ENCODE measurements around the gene DAP.
A peak's percentile ranks its signal among the peaks of the same experiment; 100 is the strongest.
"Not testable (repeated sequence)": the region's sequence is repeated elsewhere in the genome, so short reads cannot be mapped to it uniquely, and the experiment has no call there.

DAP gene

GRCh38 chr5:10761185-10761932 is at the start of gene DAP:
DAP (minus strand) TSS chr5:10761234; CDS start chr5:10761068, 166 bp downstream.
- peak; percentile 82 for DNase-seq (ENCODE audit: low spot score)

- no peak for DNase-seq (ENCODE audit: low spot score)
Observed at GRCh38 chr5:10808347-10809226, 47.6 kb upstream of the DAP start.

- DNase-seq (ENCODE audit: low spot score): no peak
Observed at GRCh38 chr5:10801931-10802666, 41.1 kb upstream of the DAP start.

DNA sequence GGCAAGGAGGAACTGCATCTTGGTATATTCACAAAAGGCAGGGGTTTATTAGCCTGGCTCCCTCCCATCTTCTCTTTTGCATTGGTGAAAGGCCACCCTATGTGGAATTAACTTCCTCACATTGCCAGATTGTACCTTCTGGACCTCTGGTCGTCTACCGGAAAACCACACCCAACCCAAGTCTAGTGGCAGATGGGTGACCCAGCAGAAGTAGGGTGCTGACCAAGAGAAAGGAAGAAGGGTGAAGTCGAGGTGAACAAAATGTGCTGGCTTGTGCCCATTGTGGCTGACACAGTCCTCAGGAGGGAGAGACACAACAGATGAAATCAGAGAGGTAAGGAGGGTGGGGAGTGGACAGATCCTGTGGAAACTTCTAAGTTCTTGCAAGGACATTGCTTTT is 39.8 kb upstream of the DAP start:
- DNase-seq (ENCODE audit: low spot score): no peak

DNA sequence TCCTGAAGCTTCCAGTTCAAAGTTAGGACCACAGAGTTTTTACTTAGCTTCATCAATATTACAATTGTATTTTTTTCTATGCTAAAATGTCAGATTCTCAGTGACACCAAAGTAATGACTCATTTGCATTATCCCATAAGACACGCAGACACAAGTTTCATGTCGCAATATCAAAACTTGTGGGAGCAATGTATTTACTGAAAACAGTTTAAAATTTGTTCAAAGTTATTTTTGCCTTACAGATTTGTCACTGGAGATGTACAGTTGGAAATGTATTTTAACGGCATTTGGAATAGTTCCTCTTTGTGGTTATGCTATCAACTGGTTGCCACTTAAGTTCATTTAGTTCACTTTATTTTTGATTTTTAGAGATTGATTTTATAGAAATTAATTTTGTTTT is 36.2 kb upstream of the DAP start:
- no peak for DNase-seq (ENCODE audit: low spot score)

DNA sequence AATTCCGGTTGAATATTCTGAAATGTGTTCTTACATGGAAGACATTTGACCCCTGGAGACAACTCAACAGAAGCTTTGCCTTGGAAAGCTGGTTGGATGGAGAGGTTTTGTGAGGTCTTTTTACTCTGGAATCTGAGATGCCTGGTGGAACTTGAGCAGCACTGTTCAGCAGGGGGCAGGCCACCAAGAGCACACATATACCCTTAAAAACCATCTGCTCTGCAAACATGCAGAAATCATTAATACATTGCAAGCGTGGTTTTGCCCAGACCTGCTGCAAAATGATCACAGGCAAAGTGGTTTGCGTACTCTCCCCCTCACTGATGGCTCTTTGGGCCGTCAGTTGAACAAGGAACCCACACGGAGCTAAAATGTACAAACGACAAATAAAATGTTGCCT is 32.8 kb upstream of the DAP start:
- no peak for DNase-seq (ENCODE audit: low spot score)

- DNase-seq (ENCODE audit: low spot score): no peak
Observed at GRCh38 chr5:10792336-10792735, 31.3 kb upstream of the DAP start.

DNA sequence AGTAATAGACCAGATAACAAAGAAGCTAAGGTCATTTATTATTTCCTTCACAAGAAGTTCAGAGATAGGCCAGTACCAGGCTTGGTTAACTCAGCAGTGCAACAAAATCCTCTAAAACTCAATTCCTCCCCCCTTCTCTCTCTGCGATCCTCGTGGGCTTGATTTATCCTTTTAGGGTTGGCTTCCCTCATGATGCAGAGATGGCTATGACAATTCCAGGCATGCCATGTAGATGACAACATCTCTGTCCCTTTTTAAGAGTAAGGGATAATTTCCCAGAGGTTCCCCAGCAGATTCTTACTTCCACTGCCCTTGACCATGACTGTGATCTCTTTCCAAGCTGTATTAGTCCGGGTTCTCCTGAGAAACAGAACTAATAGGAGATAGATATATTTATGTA is 28.7 kb upstream of the DAP start:
- DNase-seq (ENCODE audit: low spot score): no peak

GRCh38 chr5:10789021-10789420 is 28.0 kb upstream of the DAP start:
- DNase-seq (ENCODE audit: low spot score): no peak

DNA sequence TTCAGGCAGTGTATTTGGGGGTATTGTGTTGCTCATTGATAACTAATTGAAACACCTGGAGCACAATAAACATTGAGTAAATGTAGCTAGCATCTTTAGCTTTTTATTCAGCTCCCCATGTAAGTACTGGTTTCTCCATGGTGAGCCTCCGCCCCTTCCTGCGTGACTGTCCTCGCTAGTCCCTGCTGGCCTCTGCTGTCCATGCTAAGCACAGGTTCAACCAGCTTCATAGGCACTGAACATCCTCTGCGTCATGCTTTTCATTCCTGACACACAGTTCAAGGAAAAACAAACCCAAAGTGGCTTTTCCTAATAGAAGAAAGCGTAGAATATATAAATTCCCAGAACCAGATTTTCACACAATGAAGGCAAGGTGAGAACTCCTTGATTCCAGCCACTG is 27.3 kb upstream of the DAP start:
- DNase-seq (ENCODE audit: low spot score): no peak

DNA sequence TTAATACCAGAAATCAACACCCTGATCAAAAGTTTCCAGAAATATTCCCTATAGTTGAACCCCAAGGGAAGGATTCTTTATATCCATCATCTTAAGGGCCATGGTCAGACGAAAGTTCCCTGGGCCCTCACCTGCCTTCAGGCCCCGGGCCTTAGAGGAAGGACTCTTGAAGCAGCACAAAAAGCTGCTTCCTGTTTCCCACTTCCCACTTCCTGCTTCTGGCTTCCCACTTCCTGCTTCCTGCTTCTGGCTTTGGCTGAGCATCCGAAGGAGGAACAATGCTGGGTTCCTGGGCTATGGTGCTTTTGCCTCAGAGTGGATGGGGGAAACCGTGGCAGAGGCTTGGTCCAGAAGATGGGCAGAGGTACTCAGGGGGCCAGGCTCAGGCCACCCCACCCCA is 25.8 kb upstream of the DAP start:
- DNase-seq (ENCODE audit: low spot score): no peak

DNA sequence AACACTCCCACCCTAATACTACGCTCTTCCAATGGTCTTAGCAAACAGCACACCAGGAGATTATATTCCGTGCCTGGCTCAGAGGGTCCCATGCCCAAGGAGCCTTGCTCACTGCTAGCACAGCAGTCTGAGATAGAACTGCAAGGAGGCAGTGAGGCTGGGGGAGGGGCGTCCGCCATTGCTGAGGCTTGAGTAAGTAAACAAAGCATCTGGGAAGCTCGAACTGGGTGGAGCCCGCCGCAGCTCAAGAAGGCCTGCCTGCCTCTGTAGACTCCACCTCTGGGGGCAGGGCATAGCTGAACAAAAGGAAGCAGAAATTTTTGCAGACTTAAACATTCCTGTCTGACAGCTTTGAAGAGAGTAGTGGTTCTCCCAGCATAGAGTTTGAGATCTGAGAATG is 19.2 kb upstream of the DAP start:
- not testable (repeated sequence) for DNase-seq (ENCODE audit: low spot score)

GRCh38 chr5:10779592-10779991 is 18.6 kb upstream of the DAP start:
- DNase-seq (ENCODE audit: low spot score): no peak

DNA sequence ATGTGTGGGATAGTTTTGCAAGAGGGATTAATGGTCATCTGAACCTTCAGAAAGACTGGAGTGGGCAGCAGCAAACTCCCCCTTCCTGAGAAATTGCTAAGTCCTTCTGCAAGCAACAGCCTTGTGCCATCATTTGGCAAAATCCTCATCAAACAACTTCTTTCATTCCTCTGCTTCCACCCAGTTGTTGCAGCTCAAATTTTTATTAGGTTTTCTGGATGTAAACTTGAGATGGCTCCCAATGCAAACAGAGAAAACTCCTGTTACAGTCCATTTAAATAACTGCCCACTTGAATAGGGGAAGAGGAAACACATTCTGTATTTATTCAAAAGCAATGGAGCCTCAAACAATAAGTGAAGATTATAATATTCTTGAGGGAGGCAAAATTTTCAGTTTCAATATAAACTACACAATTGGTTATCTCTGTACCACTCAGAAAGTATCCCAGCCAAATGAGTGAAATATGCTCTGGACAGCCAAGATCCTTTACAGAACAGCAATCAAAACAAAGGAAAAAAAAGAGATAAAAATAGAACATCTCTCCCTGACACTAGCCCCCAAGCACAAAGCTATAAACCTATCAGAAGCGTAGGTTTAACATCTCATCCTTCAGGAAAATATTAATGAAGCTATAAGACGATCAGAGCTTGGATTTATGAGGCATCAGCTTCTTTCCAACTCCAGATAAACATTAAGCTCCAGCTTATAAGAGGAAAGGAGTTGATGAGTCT is 17.3 kb upstream of the DAP start:
- no peak for DNase-seq (ENCODE audit: low spot score)

DNA sequence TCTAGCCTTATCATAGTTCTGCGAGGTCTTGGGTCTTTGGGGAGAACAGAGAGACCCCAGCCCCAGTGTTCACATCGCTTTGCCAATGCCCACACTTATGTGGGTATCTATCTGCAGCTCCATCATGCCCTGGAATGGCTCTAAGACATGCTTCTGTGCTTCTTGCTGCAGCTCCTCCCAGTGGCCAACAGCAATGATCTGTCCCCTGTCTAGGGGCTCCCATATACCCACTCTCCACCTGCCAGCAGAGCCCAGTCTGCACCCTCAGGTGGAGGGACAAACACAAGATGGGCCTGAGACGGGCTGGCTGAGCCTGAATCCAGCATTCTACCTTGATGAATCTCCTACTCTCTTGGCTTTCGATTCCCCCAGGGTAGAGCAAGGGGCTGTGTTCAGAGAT is 14.6 kb upstream of the DAP start:
- DNase-seq (ENCODE audit: low spot score): no peak

DNA sequence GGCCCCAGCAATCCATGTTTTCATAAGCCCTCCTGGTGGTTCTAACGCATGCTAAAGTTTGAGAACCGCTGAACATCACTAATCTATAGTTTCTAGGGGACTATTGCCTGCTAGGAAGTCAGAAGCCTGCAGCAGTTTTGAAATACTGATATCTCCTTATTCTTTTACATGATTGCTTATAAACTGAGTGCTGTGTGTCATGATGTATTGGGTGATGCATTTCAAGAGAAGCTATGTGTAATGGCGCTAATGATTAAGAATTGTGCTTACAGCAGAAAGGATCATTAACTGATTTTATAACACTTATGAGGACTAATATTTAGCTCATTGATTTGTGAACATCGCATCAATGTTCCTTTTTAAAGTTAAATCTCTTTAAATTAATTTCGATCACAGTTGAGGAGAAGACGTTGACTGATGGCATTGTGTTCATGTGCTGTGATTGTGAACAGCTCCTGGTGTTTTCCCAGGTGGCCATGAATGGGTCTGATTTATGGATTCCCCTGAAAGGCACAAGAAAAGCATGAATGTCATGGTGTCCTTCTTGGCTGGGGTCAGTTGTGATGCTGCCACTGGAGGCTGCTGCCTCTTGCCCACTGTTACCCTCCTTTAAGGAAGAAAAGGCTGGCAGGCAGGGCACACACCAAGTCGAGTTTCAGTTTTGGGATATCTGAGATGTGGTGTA is 12.0 kb upstream of the DAP start:
- DNase-seq (ENCODE audit: low spot score): no peak

GRCh38 chr5:10768328-10768899 is 7.4 kb upstream of the DAP start:
- no peak for DNase-seq (ENCODE audit: low spot score)

DNA sequence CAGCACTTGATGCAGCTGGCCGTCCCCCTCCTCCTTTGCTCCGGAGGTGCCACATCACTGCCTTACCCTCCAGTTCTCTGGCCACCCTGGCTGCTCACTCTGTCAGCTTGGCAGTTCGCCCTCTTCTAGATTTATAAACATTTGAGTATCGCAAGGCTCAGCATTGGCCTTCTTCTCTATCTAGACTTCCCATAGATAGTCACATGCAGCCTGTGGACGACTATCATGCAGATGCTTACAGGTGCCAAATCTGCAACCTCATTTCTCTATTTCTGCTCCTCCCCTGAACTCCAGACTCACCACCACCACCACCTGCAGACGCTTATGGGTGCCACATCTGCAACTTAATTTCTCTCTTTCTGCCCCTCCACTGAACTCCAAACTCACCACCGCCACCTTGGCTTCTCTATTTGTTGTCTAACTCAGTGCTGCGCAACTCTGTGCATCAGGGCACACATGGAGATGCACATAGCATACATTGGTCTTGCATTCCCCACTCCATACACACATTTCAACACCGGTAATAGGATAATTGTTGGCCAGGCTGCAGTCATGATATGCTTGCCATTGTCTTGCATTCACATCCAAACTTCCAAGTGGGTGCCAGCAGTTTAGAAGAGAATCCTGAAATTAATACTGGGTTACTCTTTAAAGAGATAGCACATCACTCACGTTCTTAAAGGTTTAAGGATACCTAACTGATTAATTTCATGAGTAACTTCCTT is 1.9 kb upstream of the DAP start:
- DNase-seq (ENCODE audit: low spot score): no peak

DNA sequence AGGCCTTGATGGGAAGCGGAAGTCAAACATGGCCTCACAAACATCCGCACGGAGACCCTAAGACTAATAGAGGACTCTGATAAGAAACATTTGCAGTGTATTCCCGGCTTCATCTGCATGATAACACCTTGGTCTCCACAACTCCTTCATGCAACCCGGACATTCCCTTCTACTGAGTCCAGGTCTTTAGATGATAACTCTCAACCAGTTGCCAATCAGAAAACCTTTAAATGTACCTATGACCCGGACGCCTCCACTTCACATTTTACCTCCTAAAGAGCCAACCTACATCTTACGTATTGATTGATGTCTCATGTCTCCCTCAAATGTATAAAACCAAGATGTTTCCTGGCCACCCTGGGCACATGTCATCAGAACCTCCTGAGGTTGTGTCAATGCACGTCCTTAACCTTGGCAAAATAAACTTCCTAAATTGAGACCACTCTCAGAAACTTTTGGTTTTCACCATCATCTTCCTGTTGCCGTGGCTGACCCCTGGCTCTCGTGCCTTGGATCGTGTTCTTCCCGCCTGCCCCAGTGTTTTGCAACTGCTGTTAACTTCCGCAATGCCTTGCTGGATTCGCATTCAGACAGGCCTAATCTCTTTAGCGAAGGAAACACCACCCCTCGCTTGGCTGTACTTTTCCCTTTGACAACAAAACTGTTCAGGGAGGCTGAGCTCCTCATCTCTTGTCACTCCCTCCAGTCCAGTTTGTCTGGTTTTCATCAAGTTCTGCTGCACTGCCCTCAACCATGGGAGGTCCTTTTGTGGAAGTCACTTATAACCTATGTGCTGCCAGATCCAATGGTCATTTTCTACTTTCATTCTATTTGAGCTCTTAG is 1.1 kb upstream of the DAP start:
- DNase-seq (ENCODE audit: low spot score): peak; percentile 12

- no peak for DNase-seq (ENCODE audit: low spot score)
Observed at GRCh38 chr5:10760921-10761184, 181 bp downstream of the DAP start.

Measured in putamen (tissue), 1 donor.